ENCODE results near the gene PAIP2B. TPM values are rescaled to one million over a fixed set of nuclear protein-coding genes. Genes with fewer than 3 reads are reported as not detected.

Gene PAIP2B
- total and polyA plus RNA-seq, 10 of the 15 experiments (the other 5 are each of a cell fraction or from before 2014, with no cell fraction given) = 0.06 to 0.79 (median 0.32) TPM

DNA sequence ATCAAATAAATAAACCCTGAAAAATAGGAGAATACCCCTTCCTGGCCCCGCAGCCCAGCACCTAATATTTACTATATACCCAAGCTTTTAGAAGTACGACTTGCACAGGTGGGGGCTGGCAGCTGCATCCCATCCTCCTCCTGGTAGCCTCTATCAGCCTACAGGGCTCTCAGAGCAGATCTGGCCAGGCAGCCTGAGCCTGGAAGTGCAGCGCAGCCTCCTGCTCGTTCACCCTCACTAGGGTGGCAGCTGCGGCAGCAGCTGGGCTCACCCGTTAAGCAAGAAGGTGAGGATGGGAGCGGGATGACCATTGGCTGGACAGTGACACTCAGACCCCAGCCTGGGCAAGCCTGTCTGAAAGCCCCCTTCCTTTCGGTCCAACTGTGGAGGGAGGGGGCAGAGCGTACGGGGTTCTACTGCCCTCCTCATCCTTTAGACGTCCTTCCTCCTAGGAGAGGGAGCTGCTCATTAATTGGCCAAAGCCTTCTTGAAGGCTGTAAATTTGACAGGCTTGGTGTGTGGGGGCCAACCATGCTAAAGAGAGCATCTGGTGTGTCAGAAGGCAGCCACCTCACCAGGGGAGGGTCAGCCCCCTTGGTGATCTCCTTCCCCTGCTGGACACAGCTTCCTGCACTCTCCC is 73.2 kb downstream of the PAIP2B start (continued):
- no peak for TF ChIP-seq E4F1 (IDR thresholded peaks at IDR 0.05; ENCODE audit: borderline replicate concordance, partially characterized antibody)
- no peak for TF ChIP-seq ZBTB40 (IDR thresholded peaks at IDR 0.05; ENCODE audit: borderline replicate concordance)
- TF ChIP-seq ESRRA (IDR thresholded peaks at IDR 0.05; ENCODE audit: low read length) = no peak
- no peak for TF ChIP-seq IKZF2 (IDR thresholded peaks at IDR 0.05)
- TF ChIP-seq SREBF1 (IDR thresholded peaks at IDR 0.05; ENCODE audit: low read length) = no peak
- no peak for TF ChIP-seq ETV6 (conservative IDR thresholded peaks at IDR 0.05 in 1 of 2, IDR thresholded peaks at IDR 0.05 in 1 of 2; ENCODE audit: borderline replicate concordance in 1 of 2, low read depth in 1 of 2)
- TF ChIP-seq RAD51 (IDR thresholded peaks at IDR 0.05) = no peak
